HepG2 (cell line): ENCODE results near the gene PCSK6. TPM values are rescaled to one million over a fixed set of nuclear protein-coding genes. Genes with fewer than 3 reads are reported as not detected.

Source experiments
- ADNP ChIP-seq: sonication (generic); formaldehyde crosslinking; IDR thresholded peaks from 2 replicates; pipeline ENCODE4 v1.4.0; 2020; ENCODE audit warnings: missing genetic modification reagents
- ARID3A ChIP-seq: IDR thresholded peaks from 2 replicates; pipeline ENCODE4 v1.6.1; 2012; ENCODE audit warnings: low read depth, low read length, improper control_type of control experiment
- HDAC2 ChIP-seq: sonication (generic); formaldehyde crosslinking; IDR thresholded peaks from 2 replicates; pipeline ENCODE4 v1.4.0; 2020; ENCODE audit warnings: missing genetic modification reagents
- HNF4G ChIP-seq, 2 experiments: sonication (generic) in 1 of 2; formaldehyde crosslinking in 1 of 2; IDR thresholded peaks; 2 replicates each; pipeline versions ENCODE4 v1.4.0 to v1.6.1; 2011 to 2020; ENCODE audit warnings: borderline replicate concordance in 2 of 2, low read depth in 2 of 2, mild to moderate bottlenecking in 2 of 2, low read length in 1 of 2, missing genetic modification reagents in 1 of 2, moderate library complexity in 1 of 2
- HOXA3 ChIP-seq: sonication (generic); formaldehyde crosslinking; IDR thresholded peaks from 2 replicates; pipeline ENCODE4 v1.5.0; 2020; ENCODE audit warnings: missing genetic modification reagents
- IRF1 ChIP-seq: sonication (generic); formaldehyde crosslinking; IDR thresholded peaks from 2 replicates; pipeline ENCODE4 v1.4.0; 2020; ENCODE audit warnings: low read depth, mild to moderate bottlenecking, missing genetic modification reagents
- JDP2 ChIP-seq: sonication (generic); formaldehyde crosslinking; IDR thresholded peaks from 2 replicates; pipeline ENCODE4 v1.8.1; 2022; ENCODE audit warnings: missing genetic modification reagents, borderline replicate concordance
- LCORL ChIP-seq, 2 experiments: fragments of 450-650 bp in 1 of 2; sonication (generic) in 1 of 2; formaldehyde crosslinking in 1 of 2; IDR thresholded peaks; 2 replicates each; pipeline versions ENCODE4 v1.5.0 to v1.6.1; 2017 to 2020; ENCODE audit warnings: antibody characterized with exemption in 1 of 2, missing genetic modification reagents in 1 of 2
- MED8 ChIP-seq: sonication (generic); formaldehyde crosslinking; IDR thresholded peaks from 2 replicates; pipeline ENCODE4 v1.8.1; 2023; ENCODE audit warnings: mild to moderate bottlenecking, missing genetic modification reagents; ENCODE audit not compliant: insufficient replicate concordance
- PHB2 ChIP-seq: fragments of 450-650 bp; IDR thresholded peaks from 2 replicates; pipeline ENCODE4 v1.6.1; 2018; ENCODE audit not compliant: partially characterized antibody
- SMARCC2 ChIP-seq: fragments of 450-650 bp; IDR thresholded peaks from 2 replicates; pipeline ENCODE4 v1.6.1; 2017; ENCODE audit warnings: antibody characterized with exemption, mild to moderate bottlenecking
- TBX2 ChIP-seq: sonication (generic); formaldehyde crosslinking; IDR thresholded peaks from 2 replicates; pipeline ENCODE4 v1.5.0; 2020; ENCODE audit warnings: missing genetic modification reagents, mild to moderate bottlenecking, borderline replicate concordance
- U2AF1 ChIP-seq: fragments of 200-400 bp; formaldehyde crosslinking; optimal IDR thresholded peaks from 2 replicates; pipeline ENCODE3; 2017; ENCODE audit warnings: mild to moderate bottlenecking, low read depth, low read length
- ZBTB7A ChIP-seq: sonication (generic); formaldehyde crosslinking; IDR thresholded peaks from 2 replicates; pipeline ENCODE4 v1.8.0; 2022; ENCODE audit warnings: mild to moderate bottlenecking, missing genetic modification reagents
- ZKSCAN5 ChIP-seq: sonication (generic); formaldehyde crosslinking; IDR thresholded peaks from 2 replicates; pipeline ENCODE4 v1.5.1; 2020; ENCODE audit warnings: mild to moderate bottlenecking, missing genetic modification reagents
- ZNF124 ChIP-seq: sonication (generic); formaldehyde crosslinking; IDR thresholded peaks from 2 replicates; pipeline ENCODE4 v1.4.0; 2020; ENCODE audit warnings: missing genetic modification reagents
- ZNF20 ChIP-seq: sonication (generic); formaldehyde crosslinking; IDR thresholded peaks from 2 replicates; pipeline ENCODE4 v1.4.0; 2020; ENCODE audit warnings: mild to moderate bottlenecking, moderate library complexity, missing genetic modification reagents
- ZNF326 ChIP-seq: sonication (generic); formaldehyde crosslinking; IDR thresholded peaks from 2 replicates; pipeline ENCODE4 v1.4.0; 2020; ENCODE audit warnings: missing genetic modification reagents, borderline replicate concordance
- ZNF350 ChIP-seq: sonication (generic); formaldehyde crosslinking; IDR thresholded peaks from 2 replicates; pipeline ENCODE4 v1.4.0; 2020; ENCODE audit warnings: mild to moderate bottlenecking, low read depth, missing genetic modification reagents, borderline replicate concordance
- ZNF577 ChIP-seq: sonication (generic); formaldehyde crosslinking; IDR thresholded peaks from 2 replicates; pipeline ENCODE4 v1.4.0; 2020; ENCODE audit warnings: mild to moderate bottlenecking, low read depth, missing genetic modification reagents, borderline replicate concordance
- ZNF644 ChIP-seq: IDR thresholded peaks from 2 replicates; pipeline ENCODE4 v1.6.1; 2016; ENCODE audit warnings: low read depth
- ZNF710 ChIP-seq: sonication (generic); formaldehyde crosslinking; IDR thresholded peaks from 2 replicates; pipeline ENCODE4 v1.5.0; 2020; ENCODE audit warnings: mild to moderate bottlenecking, missing genetic modification reagents, borderline replicate concordance
- ZNF713 ChIP-seq: sonication (generic); formaldehyde crosslinking; IDR thresholded peaks from 2 replicates; pipeline ENCODE4 v1.4.0; 2020; ENCODE audit warnings: mild to moderate bottlenecking, missing genetic modification reagents
- polyA plus RNA-seq, 8 experiments: library from polyadenylated mRNA; depleted of rRNA in 3 of 8; stranded (reverse) in 7 of 8; unstranded in 1 of 8; fragments of >200 nt; fragmentation: Illumina TruSeq in 4 of 8; extraction: Trizol in 4 of 8; gene quantifications; 2 replicates each; pipeline versions ENCODE4 v1.2.1 to v1.2.3, GENCODE V29; 2011 to 2016; ENCODE audit warnings: low read depth in 4 of 8, missing spikeins in 1 of 8, mixed read lengths in 1 of 8; ENCODE audit not compliant: insufficient read depth in 1 of 8
- total RNA-seq, 5 experiments: library from RNA; depleted of rRNA; stranded (reverse); fragments of >200 nt; fragmentation: Illumina TruSeq; extraction: Trizol; gene quantifications; 2 replicates each; pipeline ENCODE4 v1.2.3, GENCODE V29; 2016; ENCODE audit warnings: low read depth in 1 of 5
- TF ChIP-seq, protein P1 (sequence below): sonication (generic); formaldehyde crosslinking; IDR thresholded peaks from 2 replicates; pipeline ENCODE4 v1.5.0; 2020; ENCODE audit warnings: missing genetic modification reagents

Gene PCSK6
- total and polyA plus RNA-seq, 2 of the 13 experiments (the other 11 are each of a cell fraction or from before 2014, with no cell fraction given), result 56.5 to 155 TPM

- no peak for TF ChIP-seq ZNF713 (CRISPR knock-in tag)
- no peak for TF ChIP-seq JDP2
- TF ChIP-seq HNF4G (IDR thresholded peaks at IDR 0.05; ENCODE audit: borderline replicate concordance, low read depth, low read length), result peak; percentile 19; the same call in 1 of the 2 replicates
- no peak for TF ChIP-seq HNF4G (CRISPR knock-in tag; IDR thresholded peaks at IDR 0.05; ENCODE audit: borderline replicate concordance, low read depth)
- TF ChIP-seq ZNF577, result no peak
- no peak for TF ChIP-seq IRF1 (CRISPR knock-in tag)
- TF ChIP-seq TBX2 (CRISPR knock-in tag), result peak; percentile 75
- TF ChIP-seq U2AF1, result no peak
- TF ChIP-seq HDAC2 (CRISPR knock-in tag), result peak; percentile 55
- TF ChIP-seq PHB2, result no peak
- TF ChIP-seq ZNF350 (CRISPR knock-in tag), result no peak
- TF ChIP-seq, protein P1, sequence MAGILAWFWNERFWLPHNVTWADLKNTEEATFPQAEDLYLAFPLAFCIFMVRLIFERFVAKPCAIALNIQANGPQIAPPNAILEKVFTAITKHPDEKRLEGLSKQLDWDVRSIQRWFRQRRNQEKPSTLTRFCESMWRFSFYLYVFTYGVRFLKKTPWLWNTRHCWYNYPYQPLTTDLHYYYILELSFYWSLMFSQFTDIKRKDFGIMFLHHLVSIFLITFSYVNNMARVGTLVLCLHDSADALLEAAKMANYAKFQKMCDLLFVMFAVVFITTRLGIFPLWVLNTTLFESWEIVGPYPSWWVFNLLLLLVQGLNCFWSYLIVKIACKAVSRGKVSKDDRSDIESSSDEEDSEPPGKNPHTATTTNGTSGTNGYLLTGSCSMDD (CRISPR knock-in tag), result no peak
- TF ChIP-seq ARID3A, result 0 out of 2 replicates have a peak, but pooled peaks have one; percentile 3
- TF ChIP-seq ZKSCAN5 (CRISPR knock-in tag), result no peak
- TF ChIP-seq ADNP, result no peak
- no peak for TF ChIP-seq ZNF710
- no peak for TF ChIP-seq ZNF20
- no peak for TF ChIP-seq SMARCC2
- TF ChIP-seq ZNF644, result no peak; the same call in 1 of the 2 replicates
- TF ChIP-seq ZBTB7A (CRISPR knock-in tag), result no peak; the same call in 1 of the 2 replicates
- TF ChIP-seq ZNF326 (CRISPR knock-in tag), result no peak
- TF ChIP-seq ZNF124 (CRISPR knock-in tag), result no peak
- no peak for TF ChIP-seq LCORL (IDR thresholded peaks at IDR 0.05)
- no peak for TF ChIP-seq LCORL (CRISPR knock-in tag; IDR thresholded peaks at IDR 0.05)
- TF ChIP-seq MED8, result no peak
- TF ChIP-seq HOXA3 (CRISPR knock-in tag), result peak; percentile 66
These were observed 42.9 kb downstream of the PCSK6 start (continued) for GRCh38 chr15:101446518-101447167.
